ENCODE measurements around the gene PGC.
"Not testable (repeated sequence)": the region's sequence is repeated elsewhere in the genome, so short reads cannot be mapped to it uniquely, and the experiment has no call there.

The PGC gene

DNA sequence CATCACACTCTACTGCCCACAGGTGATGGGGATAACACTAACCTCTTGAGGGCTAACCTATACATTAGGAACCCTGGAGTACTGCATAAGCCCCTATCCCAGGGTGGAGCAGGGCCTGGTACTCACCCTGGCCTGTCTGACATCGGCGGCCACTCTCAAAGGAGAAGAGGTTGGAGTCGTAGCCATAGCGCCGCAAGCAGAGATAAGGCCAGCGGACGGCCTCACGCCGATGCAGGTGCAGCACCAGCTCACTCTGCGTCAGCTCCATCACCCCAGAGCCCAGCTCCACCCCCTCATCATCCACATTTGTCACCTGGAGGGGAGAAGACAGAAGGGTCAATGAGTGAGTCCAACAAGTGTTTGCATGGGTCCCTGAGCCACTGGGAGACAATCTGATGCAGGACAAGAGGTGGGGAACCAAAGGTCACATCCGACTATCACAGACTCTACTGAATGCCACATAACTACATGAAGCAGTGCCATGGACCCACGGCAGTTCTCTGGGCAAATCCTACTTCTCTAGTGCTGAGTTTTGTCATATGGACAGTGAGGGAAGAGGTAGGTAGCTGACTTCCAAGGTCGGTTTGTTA, 28.2 kb upstream of the PGC start:
- DNase-seq (ENCODE audit: low read depth in 2 of 2) = no peak

DNA sequence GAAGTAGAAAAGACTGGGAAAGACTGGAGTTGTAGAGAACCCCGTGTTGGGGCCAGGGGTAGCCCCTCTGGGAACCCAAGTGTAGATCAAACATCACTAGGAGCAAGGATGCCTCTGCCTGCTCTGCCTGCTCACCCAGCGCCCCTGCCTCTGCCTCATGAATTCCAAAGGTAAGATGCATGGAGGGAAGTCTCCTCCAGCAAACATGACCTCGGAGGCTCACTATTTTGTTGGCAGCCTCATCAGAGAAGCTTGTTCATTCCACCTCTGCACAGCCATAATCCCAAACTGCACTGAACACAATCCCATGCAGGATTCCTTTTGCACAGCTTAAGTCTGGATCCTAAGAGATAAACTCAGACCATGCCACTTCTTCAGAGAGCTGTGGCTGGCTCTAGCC, 27.6 kb upstream of the PGC start:
- no peak for DNase-seq (ENCODE audit: low read depth in 2 of 2)

DNA sequence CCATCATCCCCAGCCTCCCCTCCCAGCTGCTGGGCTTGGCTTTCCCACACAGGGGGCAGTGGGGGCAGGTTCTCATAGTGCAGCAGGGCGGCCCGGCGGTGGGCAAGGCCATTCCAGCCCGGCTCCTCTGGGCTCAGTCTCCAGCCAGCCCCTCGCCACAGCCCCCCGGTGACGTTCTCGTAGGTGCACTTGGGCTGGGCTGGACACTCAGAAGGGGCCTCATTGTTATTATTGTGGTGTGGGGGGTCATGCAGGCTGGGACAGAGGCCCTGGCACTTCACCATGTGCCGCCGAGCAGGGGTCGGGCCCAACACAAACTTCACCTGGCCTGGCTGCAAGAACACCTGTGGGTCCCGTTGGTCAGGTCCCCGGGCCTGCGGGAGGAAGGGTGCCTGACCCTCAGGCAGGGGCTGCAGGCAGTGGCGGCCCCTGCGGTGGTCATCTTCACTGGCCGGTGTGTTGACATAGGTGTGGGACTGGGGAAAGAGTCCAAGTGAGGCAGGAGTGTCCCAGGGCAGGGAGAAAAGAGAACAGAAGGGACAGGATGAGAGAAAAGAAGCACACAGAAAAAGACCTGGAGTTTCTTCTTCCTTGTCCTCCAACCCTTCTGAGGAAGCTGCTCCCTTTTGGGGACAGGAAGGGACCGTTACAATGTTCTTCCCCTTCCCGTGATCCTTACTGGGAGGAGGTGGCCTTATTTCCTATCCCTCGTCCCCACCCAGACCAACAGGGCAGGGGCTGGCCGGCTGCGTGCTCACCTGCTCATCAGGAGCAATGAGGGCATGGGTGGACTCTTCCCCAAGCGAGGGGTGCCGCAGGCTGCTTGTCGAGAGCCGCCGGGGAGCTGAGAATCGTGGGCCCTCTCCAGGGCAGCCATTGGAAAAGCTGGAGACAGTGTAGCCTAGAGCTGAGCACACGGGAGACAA, 24.1 kb upstream of the PGC start:
- DNase-seq (ENCODE audit: low read depth in 2 of 2) = no peak

DNA sequence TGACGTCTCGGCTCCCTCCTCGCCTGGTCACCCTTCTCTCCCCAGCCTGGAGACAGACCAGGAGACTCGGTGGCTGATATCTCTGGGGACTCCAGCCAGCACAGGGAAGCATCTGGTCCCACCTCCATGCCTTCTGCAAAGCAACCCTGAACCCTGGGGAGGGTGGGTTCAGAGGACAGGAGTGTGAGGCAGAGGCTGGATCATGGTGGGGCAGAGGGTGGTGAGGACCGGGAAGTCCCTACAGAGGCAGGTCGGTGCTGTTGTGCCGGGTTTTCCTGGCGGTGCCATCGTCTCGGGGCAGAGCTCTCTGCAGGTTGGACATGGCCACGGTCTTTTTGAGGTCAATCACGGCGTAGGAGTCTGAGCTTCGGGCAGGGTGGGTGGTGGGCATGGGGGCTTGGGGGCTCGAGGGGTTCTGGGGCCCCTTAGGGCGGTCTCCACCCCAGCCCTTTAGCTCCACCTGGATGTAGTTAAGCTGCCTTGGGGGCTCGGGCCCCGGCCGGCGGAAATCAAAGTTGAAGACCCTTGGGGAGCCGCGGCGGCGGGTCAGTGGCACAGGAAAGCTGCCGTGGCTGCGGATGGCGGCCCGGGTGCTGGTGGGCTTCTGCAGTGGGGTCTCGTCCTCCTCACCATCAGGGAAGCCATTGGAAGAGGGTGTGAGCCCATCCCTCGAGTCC, 23.3 kb upstream of the PGC start:
- DNase-seq (ENCODE audit: low read depth in 2 of 2) = no peak

DNA sequence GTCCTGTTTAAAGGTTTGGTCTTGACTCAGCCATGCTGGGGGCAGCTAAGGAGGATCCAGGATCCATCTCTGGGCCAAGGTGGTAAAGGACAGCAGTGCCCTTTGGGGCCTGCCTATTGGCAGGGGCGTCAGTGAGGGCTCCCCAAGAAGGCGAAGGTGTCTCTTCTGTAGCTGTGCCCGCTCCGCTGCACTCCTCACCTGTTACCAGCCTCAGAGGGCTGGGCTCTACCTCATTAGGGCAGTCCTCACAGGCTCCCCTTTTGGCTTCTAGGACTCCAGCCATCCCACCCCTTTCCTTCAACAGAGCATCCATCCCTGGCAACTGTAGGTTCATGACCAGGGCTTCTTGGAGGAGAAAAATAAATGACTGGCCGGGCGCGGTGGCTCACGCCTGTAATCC, 22.2 kb upstream of the PGC start:
- DNase-seq (ENCODE audit: low read depth in 2 of 2) = no peak

DNA sequence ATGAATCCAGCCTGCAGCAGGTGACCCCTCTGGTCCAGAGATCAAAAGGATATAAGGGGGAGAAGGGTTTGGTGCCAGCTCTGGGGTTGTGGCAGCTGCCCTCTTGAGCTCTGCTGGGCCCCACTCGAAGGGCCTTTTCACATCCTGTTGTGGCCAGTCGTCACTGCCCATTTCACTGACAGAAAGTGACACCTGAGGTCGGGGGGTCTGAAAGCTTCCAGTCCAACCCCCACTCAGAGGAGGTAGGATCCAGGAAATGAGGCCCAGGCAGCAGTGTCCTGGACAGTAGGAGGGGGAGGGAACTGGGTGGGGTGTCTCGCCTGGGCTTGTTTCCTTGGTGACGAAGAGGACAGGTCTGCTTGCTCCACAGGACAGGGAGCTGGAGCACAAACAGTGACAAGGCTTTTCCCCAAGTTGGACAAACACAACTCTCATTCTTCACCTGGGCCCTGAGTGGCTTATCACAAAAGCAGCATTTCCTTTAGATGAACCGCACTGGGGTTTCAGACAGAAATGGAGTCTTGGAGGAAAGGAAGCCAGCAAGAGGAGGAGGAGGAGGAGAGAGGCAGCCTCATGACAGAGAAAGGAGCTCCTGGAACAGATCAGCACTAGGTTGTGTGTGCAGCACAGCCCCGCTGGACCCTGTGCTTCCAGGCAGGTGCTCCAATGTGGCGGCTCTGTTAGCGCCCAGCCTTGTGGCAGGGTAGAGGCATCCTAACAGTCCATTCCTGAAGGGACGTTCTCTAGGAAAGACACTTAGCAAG, 21.5 kb upstream of the PGC start:
- DNase-seq (ENCODE audit: low read depth in 2 of 2) = no peak

DNA sequence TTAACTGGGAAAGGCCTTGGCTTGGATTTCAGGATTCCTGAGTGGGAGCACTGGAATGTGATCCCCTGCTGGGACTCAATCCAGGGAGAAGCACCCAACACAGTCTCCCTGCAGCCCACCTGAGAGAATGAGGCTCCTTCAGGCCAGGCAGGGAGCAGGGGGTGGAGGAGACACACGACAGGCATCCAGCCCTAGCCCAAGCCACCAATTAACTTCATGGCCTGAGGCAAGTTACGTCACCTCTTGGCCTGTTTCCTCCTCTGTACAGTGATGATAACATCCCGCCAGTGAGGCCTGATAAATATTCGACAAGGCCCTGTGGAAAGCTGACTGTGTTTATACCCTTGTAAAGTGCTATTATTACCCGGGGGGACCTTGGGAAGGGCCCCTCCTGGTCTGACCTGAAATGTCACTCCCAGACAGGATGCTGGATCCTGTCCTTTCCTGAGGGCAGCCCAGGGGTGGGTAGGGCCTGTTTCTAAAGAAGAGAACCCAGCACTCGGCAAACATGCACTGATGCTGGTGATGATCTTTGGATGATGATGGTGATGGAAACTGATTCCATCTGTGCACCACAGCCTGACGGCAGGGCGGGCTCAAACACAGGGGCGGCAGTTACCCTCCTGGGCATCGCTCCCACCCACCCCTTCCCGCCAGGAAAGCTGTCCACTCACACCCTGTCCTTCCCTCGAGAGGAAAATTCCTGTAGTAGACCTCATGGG, 20.1 kb upstream of the PGC start:
- no peak for DNase-seq (ENCODE audit: low read depth in 2 of 2)

DNA sequence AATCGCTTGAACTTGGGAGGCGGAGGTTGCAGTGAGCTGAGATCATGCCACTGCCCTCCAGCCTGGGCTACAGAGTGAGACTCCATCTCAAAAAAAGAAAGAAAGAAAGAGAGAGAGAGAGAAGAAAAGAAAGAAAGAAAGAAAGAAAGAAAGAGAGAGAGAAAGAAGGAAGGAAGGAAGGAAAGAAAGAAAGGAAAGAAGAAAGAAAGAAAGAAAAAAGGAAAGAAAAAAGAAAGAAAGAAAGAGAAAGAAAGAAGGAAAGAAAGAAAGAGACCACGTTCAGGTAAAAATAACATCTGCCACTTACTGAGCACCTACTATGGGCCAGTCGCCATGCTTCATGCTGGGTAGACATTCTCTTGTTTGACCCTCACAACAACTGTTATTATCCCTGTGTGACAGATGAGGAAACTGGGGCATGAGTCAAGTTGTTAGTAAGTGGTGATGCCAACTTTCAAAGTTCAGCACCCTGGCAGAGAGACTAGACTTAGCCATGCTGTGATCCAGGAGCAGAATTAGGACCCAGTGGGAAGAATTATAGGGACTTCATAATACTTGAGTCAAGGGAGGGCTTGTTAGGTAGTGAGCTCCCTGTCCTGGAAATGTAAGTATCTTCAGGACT, 19.0 kb upstream of the PGC start:
- not testable (repeated sequence) for DNase-seq (ENCODE audit: low read depth in 2 of 2)

DNA sequence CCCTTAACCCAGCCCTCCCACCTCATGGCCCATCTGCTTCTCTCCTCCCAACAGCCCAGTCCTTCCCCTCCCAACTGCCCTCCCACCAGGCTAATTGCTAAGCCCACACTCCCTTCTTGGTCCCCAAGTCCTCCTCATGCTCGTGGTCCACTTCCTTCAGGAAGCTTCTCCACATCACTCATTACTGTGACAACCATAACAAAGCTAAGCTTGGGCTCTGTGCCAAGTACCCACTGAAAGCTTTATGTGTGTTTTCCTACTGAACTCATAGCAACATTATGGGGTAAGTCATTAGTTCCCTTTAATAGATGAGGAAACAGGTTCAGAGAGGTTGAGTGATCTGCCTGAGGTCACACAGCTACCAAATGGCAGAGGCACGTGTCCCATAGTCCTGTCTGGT, 16.3 kb upstream of the PGC start:
- DNase-seq (ENCODE audit: low read depth in 2 of 2) = no peak

DNA sequence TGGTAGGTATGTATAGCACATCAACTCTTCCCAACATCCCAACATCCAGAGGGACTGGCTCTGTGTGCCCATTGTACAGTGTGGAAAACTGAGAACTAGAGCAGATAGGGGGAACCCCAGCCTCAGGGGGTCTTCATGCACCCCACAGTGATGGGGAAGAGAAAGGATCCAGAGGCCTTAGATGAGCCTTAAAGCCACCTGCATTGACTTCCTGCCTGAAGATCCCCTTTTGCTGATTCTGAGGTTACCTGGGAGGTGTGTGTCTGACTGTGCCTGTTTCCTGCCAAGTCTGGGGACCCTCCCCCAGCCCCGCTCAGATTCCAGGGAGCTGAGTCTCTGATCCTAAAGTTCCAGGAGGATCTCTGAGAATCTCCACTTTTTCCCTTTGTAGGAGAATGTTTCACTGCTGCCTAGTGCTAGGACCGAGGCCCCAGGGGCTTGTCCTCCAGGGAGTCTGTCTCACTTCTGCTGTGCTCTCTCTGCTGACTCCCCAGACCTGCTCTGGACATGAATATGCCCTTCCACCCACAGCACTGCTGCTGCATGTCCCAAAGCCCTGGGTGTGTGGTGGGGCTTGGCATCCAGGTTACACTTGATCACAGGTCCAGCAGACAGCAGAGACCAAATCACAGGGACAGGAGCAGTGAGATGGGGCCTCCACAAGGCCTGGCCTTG, 12.8 kb upstream of the PGC start:
- DNase-seq (ENCODE audit: low read depth in 2 of 2) = no peak

DNA sequence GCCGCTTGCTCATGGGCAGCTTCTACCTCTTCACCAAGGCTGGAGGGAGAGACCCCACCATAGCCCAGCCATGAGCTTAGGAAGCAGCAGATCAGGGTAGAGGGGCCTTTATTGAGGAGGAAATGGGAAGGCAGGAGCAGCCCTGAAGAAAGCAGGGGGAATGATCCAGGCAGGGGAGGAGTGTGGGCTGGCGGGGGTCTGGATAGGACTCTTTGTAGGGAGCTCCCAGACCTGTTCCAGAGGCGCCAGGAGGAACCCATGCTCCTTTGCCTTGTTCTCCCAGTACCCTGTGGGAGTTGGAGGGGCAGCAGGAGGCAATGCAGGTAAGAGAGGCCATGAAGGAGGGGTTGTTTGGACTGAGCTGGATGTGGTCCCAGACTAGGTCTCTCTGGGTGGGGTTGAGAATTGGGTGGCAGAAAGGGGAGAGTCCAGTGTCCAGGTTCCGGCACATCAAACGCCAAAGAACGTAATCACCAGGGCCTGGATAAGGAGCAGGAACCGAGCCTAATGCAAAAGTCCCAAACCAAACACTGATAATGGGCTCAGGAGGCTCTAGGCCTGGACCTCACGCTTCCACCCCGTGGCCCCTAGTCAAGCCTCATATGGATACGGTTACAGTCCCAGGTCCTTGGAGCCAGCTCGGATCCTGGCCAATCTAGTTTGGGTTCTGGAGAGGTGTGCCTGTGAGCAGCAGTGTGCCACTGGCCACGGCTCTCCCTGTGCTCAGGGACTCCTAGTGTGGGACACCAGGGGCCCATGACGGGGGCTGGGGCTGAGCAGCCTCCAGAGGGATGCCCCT, 12.1 kb upstream of the PGC start:
- no peak for DNase-seq (ENCODE audit: low read depth in 2 of 2)

DNA sequence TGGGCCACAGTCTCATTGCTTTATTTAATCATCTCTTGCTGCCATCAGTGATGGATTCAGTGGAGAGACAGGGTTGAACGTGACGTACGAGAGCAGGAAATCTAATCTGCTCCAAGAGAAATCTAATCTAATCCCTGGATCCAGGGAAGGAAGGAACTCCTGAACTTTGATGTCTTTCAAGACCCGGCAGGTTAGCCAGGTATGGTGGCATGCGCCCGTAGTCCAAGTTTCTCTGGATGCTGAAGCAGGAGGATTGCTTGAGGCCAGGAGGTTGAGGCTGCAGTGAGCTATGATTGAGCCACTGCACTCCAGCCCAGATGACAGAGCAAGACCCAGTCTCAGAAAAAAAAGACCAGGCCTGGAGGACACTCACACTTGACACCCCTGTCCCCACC, 11.4 kb upstream of the PGC start:
- DNase-seq (ENCODE audit: low read depth in 2 of 2) = no peak

DNA sequence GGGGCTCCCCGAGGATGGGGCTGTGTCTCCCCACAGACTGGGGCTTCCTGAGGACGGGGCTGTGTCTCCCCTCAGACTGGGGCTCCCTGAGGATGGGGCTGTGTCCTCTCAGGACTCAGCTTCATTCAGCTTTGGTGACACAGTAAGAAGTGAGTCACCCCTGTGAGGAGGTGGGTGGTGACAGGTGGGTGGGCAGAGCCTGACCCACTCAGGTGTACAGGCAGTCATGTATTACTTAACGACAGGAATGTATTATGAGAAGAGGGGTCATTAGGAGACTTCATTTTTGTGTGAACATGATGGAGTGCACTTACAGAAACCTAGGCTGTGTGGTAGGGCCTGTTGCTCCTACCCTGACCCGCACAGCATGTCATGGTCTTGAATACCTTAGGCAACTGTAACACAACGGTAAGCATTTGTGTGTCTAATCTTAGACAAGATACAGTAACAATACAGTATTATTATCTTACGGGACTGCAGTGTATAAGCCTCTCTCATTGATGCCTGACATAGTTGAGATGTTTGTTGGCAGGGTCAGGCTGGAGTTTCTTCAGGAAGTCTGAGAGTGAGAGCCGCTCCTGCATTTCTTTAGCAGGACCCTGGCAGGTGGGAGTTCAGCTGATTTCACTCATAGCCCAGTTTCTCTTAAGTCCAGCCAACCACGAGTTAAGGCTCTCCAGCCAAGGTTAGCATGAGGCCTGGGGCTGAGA, 10.9 kb upstream of the PGC start:
- DNase-seq (ENCODE audit: low read depth in 2 of 2) = no peak

DNA sequence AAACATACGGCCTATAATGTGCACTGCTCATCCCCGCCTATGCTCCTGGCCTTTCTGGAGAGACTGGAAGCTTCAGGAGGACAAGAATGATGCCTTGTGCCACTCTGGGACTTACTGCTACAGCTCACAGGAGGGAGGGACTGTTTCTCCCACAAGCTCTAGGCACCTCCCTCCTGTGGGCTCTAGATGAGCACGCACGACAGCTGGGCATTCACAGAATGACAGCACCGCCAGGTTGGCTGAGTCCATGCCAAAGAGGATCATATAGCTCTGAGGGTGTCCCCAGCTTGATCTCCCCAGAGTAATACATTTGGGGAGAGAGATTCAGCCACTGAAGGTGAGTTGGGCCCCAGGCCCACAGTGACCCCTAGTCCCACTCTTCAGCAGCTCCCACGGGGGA, 10.1 kb upstream of the PGC start:
- DNase-seq (ENCODE audit: low read depth in 2 of 2) = no peak

DNA sequence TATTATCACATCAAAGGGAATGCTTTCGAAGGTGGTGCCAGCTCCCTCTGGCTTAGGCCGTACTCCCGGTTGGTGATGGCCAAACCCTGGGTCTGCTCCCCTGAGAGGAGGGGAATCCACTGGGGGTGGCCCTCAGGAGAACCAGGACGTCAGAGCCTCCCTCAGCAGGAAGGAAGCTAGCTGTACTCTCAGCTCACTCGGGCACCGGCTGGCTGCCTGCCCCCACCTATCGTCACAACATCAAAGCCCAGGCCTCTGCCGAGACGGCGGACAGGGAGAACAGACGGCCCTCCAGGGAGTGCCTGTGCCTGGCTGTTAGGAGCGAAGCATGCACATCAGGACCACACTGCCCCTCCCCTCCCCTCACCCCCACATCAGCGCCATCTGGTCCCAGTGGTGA, 9.2 kb upstream of the PGC start:
- DNase-seq (ENCODE audit: low read depth in 2 of 2) = no peak

DNA sequence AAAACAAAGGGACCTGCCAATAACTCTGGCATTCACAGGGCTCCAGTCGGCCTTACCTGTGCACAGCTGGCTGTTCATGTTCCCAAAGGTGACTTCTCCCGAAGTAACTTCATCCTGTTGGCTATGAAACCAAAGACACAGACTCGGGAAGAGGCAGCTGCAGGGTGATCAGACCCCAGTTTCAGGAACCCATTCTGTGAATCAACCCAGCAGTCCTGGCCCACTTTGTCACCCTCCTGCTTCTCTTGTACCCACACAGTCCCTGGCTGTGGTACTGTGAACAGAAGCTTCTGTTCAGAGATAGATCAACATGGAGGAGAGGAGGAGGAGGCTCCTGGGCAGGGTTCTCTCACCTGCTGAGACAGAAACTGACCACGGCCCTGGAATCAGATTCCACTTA, 8.7 kb upstream of the PGC start:
- no peak for DNase-seq (ENCODE audit: low read depth in 2 of 2)

DNA sequence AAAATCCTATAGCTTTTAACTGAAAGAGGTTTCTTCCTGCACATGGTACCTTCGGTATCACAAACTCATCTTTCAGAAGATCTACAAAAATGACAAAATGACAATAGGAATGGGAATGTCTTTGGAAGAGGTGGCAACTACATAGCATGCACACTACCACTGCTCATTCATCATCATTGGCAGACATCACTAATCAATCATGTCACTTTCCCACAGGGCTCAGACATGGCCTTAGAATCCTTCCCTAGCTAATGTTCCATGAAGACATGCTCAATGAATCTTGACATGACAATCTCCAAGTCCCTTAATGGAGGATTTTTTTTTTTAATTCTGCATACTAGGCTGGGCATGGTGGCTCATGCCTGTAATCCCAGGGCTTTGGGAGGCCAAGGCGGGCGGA, 3.2 kb upstream of the PGC start:
- no peak for DNase-seq (ENCODE audit: low read depth in 2 of 2)

DNA sequence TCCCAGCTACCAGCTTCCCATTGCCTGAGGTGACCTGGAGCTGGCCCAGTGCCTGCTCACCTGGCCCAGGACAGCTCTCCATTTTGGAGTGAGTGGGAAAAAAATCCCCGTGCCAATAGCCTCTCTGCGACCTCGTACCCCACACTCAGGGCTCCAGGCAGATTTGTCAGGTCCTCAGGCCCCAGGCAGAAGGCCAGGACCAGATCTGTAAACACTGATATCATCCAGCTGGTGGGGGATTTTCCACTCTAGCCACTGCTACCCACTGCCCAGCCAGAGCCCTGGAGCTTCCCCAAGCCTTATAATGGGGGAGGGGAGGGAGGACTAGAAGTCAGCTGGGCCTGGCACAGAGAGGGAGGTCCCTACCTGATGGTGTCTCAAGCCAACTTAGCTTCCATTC, 1.3 kb upstream of the PGC start:
- DNase-seq (ENCODE audit: low read depth in 2 of 2) = no peak

DNA sequence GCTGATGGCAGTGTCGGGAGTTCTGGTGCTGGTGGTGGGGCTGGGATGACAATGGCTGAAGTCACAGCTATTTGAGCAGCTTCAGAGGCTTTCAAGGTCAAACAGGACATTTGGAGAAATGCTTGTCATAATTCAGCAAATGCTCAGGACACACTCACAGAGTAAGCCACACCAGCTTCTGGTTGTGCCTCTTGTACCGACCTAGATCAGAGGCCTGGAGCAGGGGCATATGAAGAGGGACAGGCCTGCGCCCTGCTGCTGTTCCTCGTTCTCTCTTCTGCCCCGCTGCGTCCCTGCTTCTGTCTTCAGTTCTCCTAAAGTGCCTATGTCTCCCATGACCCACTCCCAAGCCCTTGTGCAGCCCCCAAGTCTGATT, 893 bp upstream of the PGC start:
- no peak for DNase-seq (ENCODE audit: low read depth in 2 of 2)
